K562 treated with DMSO at 1 percent for 48 hours (cell line): ENCODE measurements around the gene BPGM. TPM values are rescaled to one million over a fixed set of nuclear protein-coding genes. Genes with fewer than 3 reads are reported as not detected.

ENCODE experiments used
- total RNA-seq: library from RNA; unstranded; fragments of 300-600 nt; gene quantifications from 2 replicates; pipeline ENCODE4 v1.2.3, GENCODE V29; 2022; ENCODE audit warnings: low replicate concordance; ENCODE audit errors: extremely low read depth

BPGM gene
- total RNA-seq = not detected in 2 replicates

GRCh38 chr7:134646425-134647305 is at the start of gene BPGM:
Gene BPGM, plus strand, starts transcription at chr7:134646853. Its CDS starts 14,655 bp downstream, at chr7:134661508.

Other genes starting within 250 kb of the BPGM start
- not detected in 2 replicates for gene AKR1B1, start 187.8 kb upstream of the BPGM start, total RNA-seq
- gene AKR1B10, start 119.3 kb upstream of the BPGM start, total RNA-seq = not detected in 2 replicates
- gene AKR1B15, start 97.7 kb upstream of the BPGM start, total RNA-seq = not detected in 2 replicates
- not detected in 2 replicates for gene CALD1, start 132.8 kb downstream of the BPGM start, total RNA-seq